ENCODE measurements around the gene KIF26B.

DNA sequence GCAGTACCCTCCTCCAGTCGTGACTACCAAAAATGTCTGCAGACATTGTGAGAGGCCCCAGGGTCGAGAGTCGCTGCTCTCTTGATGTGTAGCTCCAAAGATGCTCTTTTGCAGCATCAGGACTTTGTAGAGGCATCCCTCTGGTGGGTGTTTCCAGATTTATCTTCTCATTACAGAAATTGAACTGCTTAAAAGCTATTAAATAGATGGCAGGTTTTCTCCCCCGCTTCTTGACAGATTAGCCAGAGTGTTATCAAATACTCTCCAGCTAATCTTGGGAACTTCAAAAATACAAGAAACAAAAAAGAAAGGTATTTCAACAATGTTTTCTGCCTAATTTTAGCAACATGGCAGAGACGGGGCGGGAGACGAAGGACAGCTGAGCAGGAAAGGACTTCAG is 265.2 kb downstream of the KIF26B start:
- TF ChIP-seq ISL1 (CRISPR knock-in tag; IDR thresholded peaks at IDR 0.05), result no peak
- no peak for TF ChIP-seq POU6F1 (CRISPR knock-in tag; IDR thresholded peaks at IDR 0.05; ENCODE audit: borderline replicate concordance, low read depth)
- TF ChIP-seq CSDC2 (CRISPR knock-in tag; IDR thresholded peaks at IDR 0.05), result no peak
- TF ChIP-seq RARB (CRISPR knock-in tag; IDR thresholded peaks at IDR 0.05), result no peak
- TF ChIP-seq, protein P1, sequence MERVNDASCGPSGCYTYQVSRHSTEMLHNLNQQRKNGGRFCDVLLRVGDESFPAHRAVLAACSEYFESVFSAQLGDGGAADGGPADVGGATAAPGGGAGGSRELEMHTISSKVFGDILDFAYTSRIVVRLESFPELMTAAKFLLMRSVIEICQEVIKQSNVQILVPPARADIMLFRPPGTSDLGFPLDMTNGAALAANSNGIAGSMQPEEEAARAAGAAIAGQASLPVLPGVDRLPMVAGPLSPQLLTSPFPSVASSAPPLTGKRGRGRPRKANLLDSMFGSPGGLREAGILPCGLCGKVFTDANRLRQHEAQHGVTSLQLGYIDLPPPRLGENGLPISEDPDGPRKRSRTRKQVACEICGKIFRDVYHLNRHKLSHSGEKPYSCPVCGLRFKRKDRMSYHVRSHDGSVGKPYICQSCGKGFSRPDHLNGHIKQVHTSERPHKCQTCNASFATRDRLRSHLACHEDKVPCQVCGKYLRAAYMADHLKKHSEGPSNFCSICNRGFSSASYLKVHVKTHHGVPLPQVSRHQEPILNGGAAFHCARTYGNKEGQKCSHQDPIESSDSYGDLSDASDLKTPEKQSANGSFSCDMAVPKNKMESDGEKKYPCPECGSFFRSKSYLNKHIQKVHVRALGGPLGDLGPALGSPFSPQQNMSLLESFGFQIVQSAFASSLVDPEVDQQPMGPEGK (CRISPR knock-in tag; IDR thresholded peaks at IDR 0.05; ENCODE audit: borderline replicate concordance), result no peak
- no peak for TF ChIP-seq ZNF8 (CRISPR knock-in tag; IDR thresholded peaks at IDR 0.05)
- TF ChIP-seq ESRRG (CRISPR knock-in tag; IDR thresholded peaks at IDR 0.05), result no peak
- no peak for TF ChIP-seq BACH2 (CRISPR knock-in tag; IDR thresholded peaks at IDR 0.05; ENCODE audit: borderline replicate concordance)
- TF ChIP-seq ZFP3 (CRISPR knock-in tag; IDR thresholded peaks at IDR 0.05), result no peak
- no peak for TF ChIP-seq ZC3H10 (CRISPR knock-in tag; IDR thresholded peaks at IDR 0.05)
- TF ChIP-seq, protein P2, sequence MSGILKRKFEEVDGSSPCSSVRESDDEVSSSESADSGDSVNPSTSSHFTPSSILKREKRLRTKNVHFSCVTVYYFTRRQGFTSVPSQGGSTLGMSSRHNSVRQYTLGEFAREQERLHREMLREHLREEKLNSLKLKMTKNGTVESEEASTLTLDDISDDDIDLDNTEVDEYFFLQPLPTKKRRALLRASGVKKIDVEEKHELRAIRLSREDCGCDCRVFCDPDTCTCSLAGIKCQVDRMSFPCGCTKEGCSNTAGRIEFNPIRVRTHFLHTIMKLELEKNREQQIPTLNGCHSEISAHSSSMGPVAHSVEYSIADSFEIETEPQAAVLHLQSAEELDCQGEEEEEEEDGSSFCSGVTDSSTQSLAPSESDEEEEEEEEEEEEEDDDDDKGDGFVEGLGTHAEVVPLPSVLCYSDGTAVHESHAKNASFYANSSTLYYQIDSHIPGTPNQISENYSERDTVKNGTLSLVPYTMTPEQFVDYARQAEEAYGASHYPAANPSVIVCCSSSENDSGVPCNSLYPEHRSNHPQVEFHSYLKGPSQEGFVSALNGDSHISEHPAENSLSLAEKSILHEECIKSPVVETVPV (CRISPR knock-in tag; IDR thresholded peaks at IDR 0.05), result no peak
- no peak for TF ChIP-seq ARNTL (CRISPR knock-in tag; IDR thresholded peaks at IDR 0.05; ENCODE audit: borderline replicate concordance, low read depth)
- TF ChIP-seq ZFP30 (CRISPR knock-in tag; IDR thresholded peaks at IDR 0.05), result no peak
- TF ChIP-seq ZNF565 (CRISPR knock-in tag; conservative IDR thresholded peaks at IDR 0.05; ENCODE audit: low read depth), result no peak

Measured in SK-N-SH treated with all-trans-retinoic acid at 6 μM for 48 hours (cell line).